Measurements from ENCODE around the gene PPM1F.

DNA sequence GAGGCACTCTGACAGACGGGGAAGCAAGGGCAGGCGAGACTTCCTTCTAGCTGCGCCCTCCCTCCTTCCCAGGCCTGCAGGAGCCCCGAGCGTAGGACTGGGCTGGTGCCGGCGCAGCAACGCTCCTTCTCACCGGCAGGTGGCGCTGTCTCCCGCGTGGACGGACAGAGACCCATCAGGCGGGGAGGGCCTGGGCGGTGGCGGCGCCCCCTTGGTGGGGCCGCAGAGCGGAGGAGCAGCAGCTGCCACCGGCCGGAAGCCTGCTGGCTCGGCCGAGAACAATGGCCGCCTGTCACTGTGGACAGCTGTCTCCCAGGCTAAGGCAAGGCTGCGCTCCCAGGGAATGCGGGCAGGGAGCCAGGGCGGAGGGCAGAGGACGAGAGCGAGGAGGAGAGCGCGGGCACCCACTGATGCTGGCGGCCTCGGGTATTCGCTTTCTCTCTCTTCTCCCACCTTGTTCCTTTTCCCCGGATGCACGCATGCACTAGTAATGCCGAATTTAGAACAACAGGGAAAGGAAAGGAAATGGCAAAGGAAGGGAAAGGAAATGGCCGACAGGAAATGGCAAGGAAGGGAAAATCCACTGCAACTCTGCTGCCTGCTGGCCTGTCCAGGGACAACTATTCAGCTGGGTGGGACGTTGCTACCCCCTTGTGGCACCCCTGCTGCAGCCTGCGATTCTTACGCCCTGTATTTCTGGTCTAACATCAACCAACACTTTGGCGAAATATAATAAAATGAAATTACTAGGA lies 14.4 kb downstream of the PPM1F start:
- TF ChIP-seq CREB1 (CRISPR knock-in tag; IDR thresholded peaks at IDR 0.05) = 0 out of 2 replicates have a peak, but pooled peaks have one; percentile 61
- TF ChIP-seq, protein P1, sequence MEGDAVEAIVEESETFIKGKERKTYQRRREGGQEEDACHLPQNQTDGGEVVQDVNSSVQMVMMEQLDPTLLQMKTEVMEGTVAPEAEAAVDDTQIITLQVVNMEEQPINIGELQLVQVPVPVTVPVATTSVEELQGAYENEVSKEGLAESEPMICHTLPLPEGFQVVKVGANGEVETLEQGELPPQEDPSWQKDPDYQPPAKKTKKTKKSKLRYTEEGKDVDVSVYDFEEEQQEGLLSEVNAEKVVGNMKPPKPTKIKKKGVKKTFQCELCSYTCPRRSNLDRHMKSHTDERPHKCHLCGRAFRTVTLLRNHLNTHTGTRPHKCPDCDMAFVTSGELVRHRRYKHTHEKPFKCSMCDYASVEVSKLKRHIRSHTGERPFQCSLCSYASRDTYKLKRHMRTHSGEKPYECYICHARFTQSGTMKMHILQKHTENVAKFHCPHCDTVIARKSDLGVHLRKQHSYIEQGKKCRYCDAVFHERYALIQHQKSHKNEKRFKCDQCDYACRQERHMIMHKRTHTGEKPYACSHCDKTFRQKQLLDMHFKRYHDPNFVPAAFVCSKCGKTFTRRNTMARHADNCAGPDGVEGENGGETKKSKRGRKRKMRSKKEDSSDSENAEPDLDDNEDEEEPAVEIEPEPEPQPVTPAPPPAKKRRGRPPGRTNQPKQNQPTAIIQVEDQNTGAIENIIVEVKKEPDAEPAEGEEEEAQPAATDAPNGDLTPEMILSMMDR (IDR thresholded peaks at IDR 0.05) = peak; percentile 100
- TF ChIP-seq, protein P2, sequence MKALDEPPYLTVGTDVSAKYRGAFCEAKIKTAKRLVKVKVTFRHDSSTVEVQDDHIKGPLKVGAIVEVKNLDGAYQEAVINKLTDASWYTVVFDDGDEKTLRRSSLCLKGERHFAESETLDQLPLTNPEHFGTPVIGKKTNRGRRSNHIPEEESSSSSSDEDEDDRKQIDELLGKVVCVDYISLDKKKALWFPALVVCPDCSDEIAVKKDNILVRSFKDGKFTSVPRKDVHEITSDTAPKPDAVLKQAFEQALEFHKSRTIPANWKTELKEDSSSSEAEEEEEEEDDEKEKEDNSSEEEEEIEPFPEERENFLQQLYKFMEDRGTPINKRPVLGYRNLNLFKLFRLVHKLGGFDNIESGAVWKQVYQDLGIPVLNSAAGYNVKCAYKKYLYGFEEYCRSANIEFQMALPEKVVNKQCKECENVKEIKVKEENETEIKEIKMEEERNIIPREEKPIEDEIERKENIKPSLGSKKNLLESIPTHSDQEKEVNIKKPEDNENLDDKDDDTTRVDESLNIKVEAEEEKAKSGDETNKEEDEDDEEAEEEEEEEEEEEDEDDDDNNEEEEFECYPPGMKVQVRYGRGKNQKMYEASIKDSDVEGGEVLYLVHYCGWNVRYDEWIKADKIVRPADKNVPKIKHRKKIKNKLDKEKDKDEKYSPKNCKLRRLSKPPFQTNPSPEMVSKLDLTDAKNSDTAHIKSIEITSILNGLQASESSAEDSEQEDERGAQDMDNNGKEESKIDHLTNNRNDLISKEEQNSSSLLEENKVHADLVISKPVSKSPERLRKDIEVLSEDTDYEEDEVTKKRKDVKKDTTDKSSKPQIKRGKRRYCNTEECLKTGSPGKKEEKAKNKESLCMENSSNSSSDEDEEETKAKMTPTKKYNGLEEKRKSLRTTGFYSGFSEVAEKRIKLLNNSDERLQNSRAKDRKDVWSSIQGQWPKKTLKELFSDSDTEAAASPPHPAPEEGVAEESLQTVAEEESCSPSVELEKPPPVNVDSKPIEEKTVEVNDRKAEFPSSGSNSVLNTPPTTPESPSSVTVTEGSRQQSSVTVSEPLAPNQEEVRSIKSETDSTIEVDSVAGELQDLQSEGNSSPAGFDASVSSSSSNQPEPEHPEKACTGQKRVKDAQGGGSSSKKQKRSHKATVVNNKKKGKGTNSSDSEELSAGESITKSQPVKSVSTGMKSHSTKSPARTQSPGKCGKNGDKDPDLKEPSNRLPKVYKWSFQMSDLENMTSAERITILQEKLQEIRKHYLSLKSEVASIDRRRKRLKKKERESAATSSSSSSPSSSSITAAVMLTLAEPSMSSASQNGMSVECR (CRISPR knock-in tag; IDR thresholded peaks at IDR 0.05; ENCODE audit: borderline replicate concordance) = peak; percentile 87; the same call in 1 of the 2 replicates
- no peak for TF ChIP-seq CBFB (CRISPR knock-in tag; IDR thresholded peaks at IDR 0.05; ENCODE audit: low read depth)
- no peak for TF ChIP-seq RELA (CRISPR knock-in tag; IDR thresholded peaks at IDR 0.05; ENCODE audit: borderline replicate concordance)
- TF ChIP-seq ZNF121 (CRISPR knock-in tag; IDR thresholded peaks at IDR 0.05) = no peak
- TF ChIP-seq, protein P3, sequence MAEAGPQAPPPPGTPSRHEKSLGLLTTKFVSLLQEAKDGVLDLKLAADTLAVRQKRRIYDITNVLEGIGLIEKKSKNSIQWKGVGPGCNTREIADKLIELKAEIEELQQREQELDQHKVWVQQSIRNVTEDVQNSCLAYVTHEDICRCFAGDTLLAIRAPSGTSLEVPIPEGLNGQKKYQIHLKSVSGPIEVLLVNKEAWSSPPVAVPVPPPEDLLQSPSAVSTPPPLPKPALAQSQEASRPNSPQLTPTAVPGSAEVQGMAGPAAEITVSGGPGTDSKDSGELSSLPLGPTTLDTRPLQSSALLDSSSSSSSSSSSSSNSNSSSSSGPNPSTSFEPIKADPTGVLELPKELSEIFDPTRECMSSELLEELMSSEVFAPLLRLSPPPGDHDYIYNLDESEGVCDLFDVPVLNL (CRISPR knock-in tag; IDR thresholded peaks at IDR 0.05; ENCODE audit: borderline replicate concordance, low read depth) = no peak
- TF ChIP-seq, protein P4, sequence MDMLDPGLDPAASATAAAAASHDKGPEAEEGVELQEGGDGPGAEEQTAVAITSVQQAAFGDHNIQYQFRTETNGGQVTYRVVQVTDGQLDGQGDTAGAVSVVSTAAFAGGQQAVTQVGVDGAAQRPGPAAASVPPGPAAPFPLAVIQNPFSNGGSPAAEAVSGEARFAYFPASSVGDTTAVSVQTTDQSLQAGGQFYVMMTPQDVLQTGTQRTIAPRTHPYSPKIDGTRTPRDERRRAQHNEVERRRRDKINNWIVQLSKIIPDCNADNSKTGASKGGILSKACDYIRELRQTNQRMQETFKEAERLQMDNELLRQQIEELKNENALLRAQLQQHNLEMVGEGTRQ (CRISPR knock-in tag; IDR thresholded peaks at IDR 0.05) = no peak
- TF ChIP-seq, protein P5, sequence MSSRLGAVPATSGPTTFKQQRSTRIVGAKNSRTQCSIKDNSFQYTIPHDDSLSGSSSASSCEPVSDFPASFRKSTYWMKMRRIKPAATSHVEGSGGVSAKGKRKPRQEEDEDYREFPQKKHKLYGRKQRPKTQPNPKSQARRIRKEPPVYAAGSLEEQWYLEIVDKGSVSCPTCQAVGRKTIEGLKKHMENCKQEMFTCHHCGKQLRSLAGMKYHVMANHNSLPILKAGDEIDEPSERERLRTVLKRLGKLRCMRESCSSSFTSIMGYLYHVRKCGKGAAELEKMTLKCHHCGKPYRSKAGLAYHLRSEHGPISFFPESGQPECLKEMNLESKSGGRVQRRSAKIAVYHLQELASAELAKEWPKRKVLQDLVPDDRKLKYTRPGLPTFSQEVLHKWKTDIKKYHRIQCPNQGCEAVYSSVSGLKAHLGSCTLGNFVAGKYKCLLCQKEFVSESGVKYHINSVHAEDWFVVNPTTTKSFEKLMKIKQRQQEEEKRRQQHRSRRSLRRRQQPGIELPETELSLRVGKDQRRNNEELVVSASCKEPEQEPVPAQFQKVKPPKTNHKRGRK (CRISPR knock-in tag; IDR thresholded peaks at IDR 0.05; ENCODE audit: borderline replicate concordance) = no peak
